Cardiac fibroblast (primary cell): ENCODE measurements around the gene USP40.

Experiments
- DNase-seq, 2 donors: peaks; one replicate each; pipeline versions ENCODE4 v3.0.0 to v3.0.0-alpha.2; 2010; ENCODE audit warnings: low read depth in 2 of 2
- H3K4me3 ChIP-seq, 2 donors: replicated peaks in 1 of 2; 1 replicate in 1 of 2; 2 replicates in 1 of 2; pipeline ENCODE4 v1.5.1; 2011; ENCODE audit warnings: low read depth in 2 of 2, low read length in 2 of 2, mild to moderate bottlenecking in 2 of 2, moderate library complexity in 1 of 2
- CTCF ChIP-seq: IDR thresholded peaks from one replicate; pipeline ENCODE4 v1.5.1; 2011; ENCODE audit warnings: low read depth, mild to moderate bottlenecking, low read length, inconsistent platforms

The USP40 gene

DNA sequence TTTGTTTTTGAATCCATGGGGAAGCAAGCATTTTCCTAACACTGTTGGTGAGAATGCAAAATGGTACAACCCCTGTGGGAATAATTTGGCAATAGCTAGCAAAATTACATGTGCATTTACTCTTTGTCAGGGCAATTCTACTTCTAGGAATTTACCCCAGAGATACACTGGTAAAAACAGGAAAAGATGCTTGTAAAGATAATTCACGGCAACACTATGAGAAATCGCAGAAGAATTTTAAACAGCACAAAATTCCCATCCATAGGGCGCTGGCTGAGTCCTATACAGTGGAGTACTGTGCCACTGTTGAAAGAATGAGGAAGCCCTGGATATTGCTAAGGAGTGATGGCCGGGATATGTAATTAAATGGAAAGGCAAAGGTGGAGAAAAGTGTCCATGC is 136.5 kb downstream of the USP40 start:
- no peak for TF ChIP-seq CTCF
- peak; percentile 57 to 71 for DNase-seq

DNA sequence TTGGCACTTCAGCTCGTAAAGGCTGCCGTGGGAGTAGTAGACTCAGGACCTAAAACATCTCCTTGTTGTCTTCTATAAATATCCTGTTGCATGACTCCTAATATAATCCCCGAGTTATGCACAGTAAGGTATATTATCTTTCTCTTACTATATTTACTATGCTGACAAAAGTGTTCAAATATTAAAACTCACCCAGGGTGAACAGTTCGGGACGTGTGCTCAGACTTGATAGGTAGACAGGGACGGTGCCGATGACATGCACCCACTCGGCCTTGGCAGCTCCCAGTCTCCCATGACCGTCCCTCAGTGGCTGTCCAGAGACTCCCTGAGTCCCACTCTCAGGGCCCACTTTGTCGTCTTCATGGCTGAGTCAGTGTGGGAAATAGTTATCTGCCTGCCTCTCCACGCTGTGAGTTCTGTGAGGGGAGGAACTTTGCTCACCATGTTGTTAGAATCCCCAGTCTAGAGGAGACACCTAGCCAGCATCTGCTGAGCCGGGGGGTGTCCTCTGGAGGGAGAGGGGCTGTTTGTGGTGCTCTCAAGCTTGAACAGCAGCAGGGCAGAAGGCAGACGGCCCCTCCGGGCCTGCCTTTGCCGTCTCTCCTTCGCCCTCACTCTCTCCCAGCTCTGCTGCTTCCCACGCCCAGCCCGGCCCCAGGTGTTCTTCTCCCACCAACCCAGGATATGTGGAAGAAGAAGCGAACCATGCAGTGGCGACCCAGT is 137.2 kb downstream of the USP40 start:
- no peak for DNase-seq
- H3K4me3 ChIP-seq: no peak overlapping the region

More for the DNA sequence above, 136.5 kb downstream of the USP40 start:
- no peak overlapping the region for H3K4me3 ChIP-seq

DNA sequence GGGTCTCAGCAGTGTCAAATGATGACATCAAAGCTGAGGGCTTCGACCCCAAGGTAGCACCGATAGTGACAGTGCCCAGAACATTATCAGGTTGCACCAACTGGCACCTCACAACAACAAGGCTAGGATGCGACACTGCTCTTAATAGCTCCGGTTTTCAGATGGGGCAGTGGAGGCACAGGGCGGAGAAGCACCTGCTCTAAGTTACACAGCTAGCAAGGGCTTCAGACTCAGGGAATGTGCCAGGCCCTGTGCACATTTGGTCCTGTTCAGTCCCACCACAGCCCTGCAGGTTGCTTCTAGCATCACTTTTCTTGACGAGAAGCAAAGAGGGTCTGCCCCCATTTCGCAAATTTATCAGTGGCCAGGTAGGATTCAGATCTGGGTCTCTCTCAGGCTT is 138.1 kb downstream of the USP40 start:
- DNase-seq: no peak
- H3K4me3 ChIP-seq: no peak overlapping the region
- TF ChIP-seq CTCF: no peak

More for the DNA sequence above, 137.2 kb downstream of the USP40 start:
- TF ChIP-seq CTCF: no peak

DNA sequence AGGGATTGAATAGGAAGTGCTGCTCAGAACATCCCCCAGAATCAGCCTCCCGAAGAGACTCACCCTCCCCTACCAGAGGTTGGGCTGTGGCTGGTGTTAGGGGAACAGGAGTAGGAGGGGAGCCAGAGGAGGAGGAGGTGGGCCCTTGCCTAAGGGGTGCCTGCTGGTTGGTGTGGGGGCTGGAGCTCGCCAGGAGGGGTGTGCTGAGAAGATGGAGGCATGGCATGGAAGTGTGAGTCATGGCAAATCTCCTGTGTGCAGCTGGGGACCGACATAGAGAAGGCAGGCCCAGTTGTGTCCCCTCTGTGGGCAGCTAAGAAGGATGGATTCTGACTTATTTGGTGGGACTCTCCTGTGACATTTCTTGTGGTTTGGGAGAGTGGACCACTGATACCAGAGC is 138.6 kb downstream of the USP40 start:
- no peak for TF ChIP-seq CTCF

GRCh38 chr2:233426619-233427342 is 139.8 kb downstream of the USP40 start:
- no peak for TF ChIP-seq CTCF
- peak; percentile 49 to 92 for DNase-seq
- H3K4me3 ChIP-seq: no peak overlapping the region

More for the DNA sequence above, 138.6 kb downstream of the USP40 start:
- no peak for DNase-seq
- no peak overlapping the region for H3K4me3 ChIP-seq
